Sigmoid colon (tissue), 7 donors: ENCODE measurements around the gene RPP38. TPM values are rescaled to one million over a fixed set of nuclear protein-coding genes. Genes with fewer than 3 reads are reported as not detected.

Experiments used
- DNase-seq: peaks from one replicate; pipeline ENCODE4 v3.0.0-alpha.2; 2019
- H3K27ac ChIP-seq, 4 donors: fragments of 200-600 bp; sonication (generic); one replicate each; pipeline ENCODE4 v1.5.1; 2016 to 2019; ENCODE audit warnings: mild to moderate bottlenecking in 1 of 4
- H3K27me3 ChIP-seq, 3 donors: fragments of 200-600 bp; sonication (generic); one replicate each; pipeline ENCODE4 v1.5.1; 2019; ENCODE audit warnings: mild to moderate bottlenecking in 1 of 3
- H3K36me3 ChIP-seq, 4 donors: fragments of 200-600 bp; sonication (generic); one replicate each; pipeline ENCODE4 v1.5.1; 2016 to 2019
- H3K4me1 ChIP-seq, 4 donors: fragments of 200-600 bp; sonication (generic); one replicate each; pipeline ENCODE4 v1.5.1; 2017 to 2019
- H3K4me3 ChIP-seq, 4 donors: fragments of 200-600 bp; sonication (generic); one replicate each; pipeline ENCODE4 v1.5.1; 2017 to 2019; ENCODE audit warnings: mild to moderate bottlenecking in 2 of 4, moderate library complexity in 1 of 4
- H3K9me3 ChIP-seq, 4 donors: fragments of 200-600 bp in 3 of 4; sonication (generic) in 3 of 4; one replicate each; pipeline versions ENCODE4 v1.5.1 to v1.6.1; 2013 to 2019
- CTCF ChIP-seq, 4 experiments: fragments of 450-650 bp in 3 of 4; fragments of 200-600 bp in 1 of 4; IDR thresholded peaks; one replicate each; pipeline ENCODE4 v1.5.1; 2016 to 2019; ENCODE audit warnings: antibody characterized with exemption in 4 of 4, mild to moderate bottlenecking in 3 of 4, moderate library complexity in 2 of 4
- EP300 ChIP-seq, 4 donors: sonication (generic); formaldehyde crosslinking; IDR thresholded peaks; one replicate each; pipeline ENCODE4 v1.6.1; 2017; ENCODE audit warnings: antibody characterized with exemption in 4 of 4
- POLR2A ChIP-seq, 2 donors: fragments of 450-650 bp; IDR thresholded peaks; one replicate each; pipeline ENCODE4 v1.6.1; 2016; ENCODE audit warnings: antibody characterized with exemption in 2 of 2, mild to moderate bottlenecking in 2 of 2, moderate library complexity in 2 of 2
- POLR2AphosphoS5 ChIP-seq, 4 donors: sonication (generic); formaldehyde crosslinking; IDR thresholded peaks; one replicate each; pipeline ENCODE4 v1.6.1; 2017; ENCODE audit warnings: antibody characterized with exemption in 4 of 4
- WGBS, 2 donors: extraction: QIAGEN DNeasy Blood & Tissue Kit; methylation state at CpG; one replicate each; pipeline ENCODE4 v1.1.7; 2013; 5-methylcytosine and 5-hydroxymethylcytosine counted together
- intact Hi-C: fragments of 100-400 bp; cut with DNase I; formaldehyde crosslinking; loops from one replicate; pipeline ENCODE4 v1.15.1; 2023
- polyA plus RNA-seq, 3 donors: library from polyadenylated mRNA; stranded (reverse); fragments of 200-250 nt; gene quantifications; one replicate each; pipeline ENCODE4 v1.2.3, GENCODE V29; 2013
- total RNA-seq, 4 donors: library from RNA; depleted of rRNA; stranded (reverse); fragments of >200 nt; gene quantifications; one replicate each; pipeline ENCODE4 v1.1.0, GENCODE V29; 2016
- donor health status: healthy with polysubstance abuse.
- donor health status: Bipolar disorder and iron deficiency.
- donor health status: healthy.

The RPP38 gene
- total and polyA plus RNA-seq, 7 donors, result 8.7 to 29.5 (median 18.7) TPM

GRCh38 chr10:15140698-15141097, 43.5 kb downstream of the RPP38 start:
- no peaks in the 10 kb centered on the region for H3K27me3 ChIP-seq
- no peaks in the 10 kb centered on the region for H3K9me3 ChIP-seq
- peaks cover 0 to 33% (median 0%) of the 10 kb centered on the region in 4 donors for H3K36me3 ChIP-seq
- WGBS, 2 donors, result 87 to 93% methylated on average over 7 of the region's 7 CpGs
- intact Hi-C loops, result no loop called here
- H3K4me3 ChIP-seq, result no peak overlapping the region
- H3K4me1 ChIP-seq, result peaks cover 0 to 3% (median 0%) of the 10 kb centered on the region in 4 donors
- no peak overlapping the region for H3K27ac ChIP-seq
- TF ChIP-seq CTCF (IDR thresholded peaks at IDR 0.05) (no peak), POLR2AphosphoS5 (IDR thresholded peaks at IDR 0.05) (no peak), EP300 (IDR thresholded peaks at IDR 0.05) (no peak), POLR2A (IDR thresholded peaks at IDR 0.05) (no peak)
- no peak for DNase-seq

GRCh38 chr10:15141136-15142054, 44.2 kb downstream of the RPP38 start:
- no peaks in the 10 kb centered on the region for H3K27me3 ChIP-seq
- peaks cover 0 to 33% (median 0%) of the 10 kb centered on the region in 4 donors for H3K36me3 ChIP-seq
- intact Hi-C loops, result no loop called here
- H3K27ac ChIP-seq, result no peak overlapping the region
- 47 to 60% methylated on average over 16 of the region's 16 CpGs for WGBS, 2 donors
- peaks cover 0 to 3% (median 0%) of the 10 kb centered on the region in 4 donors for H3K4me1 ChIP-seq
- no peak overlapping the region for H3K4me3 ChIP-seq
- TF ChIP-seq EP300 (IDR thresholded peaks at IDR 0.05) (no peak), CTCF (IDR thresholded peaks at IDR 0.05) (no peak), POLR2AphosphoS5 (IDR thresholded peaks at IDR 0.05) (no peak), POLR2A (IDR thresholded peaks at IDR 0.05) (no peak)
- no peak for DNase-seq
- no peaks in the 10 kb centered on the region for H3K9me3 ChIP-seq

- no peak overlapping the region for H3K4me3 ChIP-seq
- WGBS, 2 donors, result 85 to 93% methylated on average over 4 of the region's 4 CpGs
- peaks cover 0 to 17% (median 0%) of the 10 kb centered on the region in 4 donors for H3K36me3 ChIP-seq
- intact Hi-C loops, result no loop called here
- no peaks in the 10 kb centered on the region for H3K27me3 ChIP-seq
- no peak overlapping the region for H3K27ac ChIP-seq
- no peaks in the 10 kb centered on the region for H3K9me3 ChIP-seq
- DNase-seq, result no peak
- TF ChIP-seq EP300 (IDR thresholded peaks at IDR 0.05), result no peak
- TF ChIP-seq CTCF (IDR thresholded peaks at IDR 0.05), result no peak
- no peak for TF ChIP-seq POLR2A (IDR thresholded peaks at IDR 0.05)
- TF ChIP-seq POLR2AphosphoS5 (IDR thresholded peaks at IDR 0.05), result no peak
- H3K4me1 ChIP-seq, result peaks cover 0 to 3% (median 0%) of the 10 kb centered on the region in 4 donors
These were observed 47.6 kb downstream of the RPP38 start for GRCh38 chr10:15144788-15145187.

- H3K4me3 ChIP-seq, result no peak overlapping the region
- peaks cover 0 to 3% (median 0%) of the 10 kb centered on the region in 4 donors for H3K4me1 ChIP-seq
- TF ChIP-seq POLR2A (IDR thresholded peaks at IDR 0.05) (no peak), EP300 (IDR thresholded peaks at IDR 0.05) (no peak), CTCF (IDR thresholded peaks at IDR 0.05) (no peak), POLR2AphosphoS5 (IDR thresholded peaks at IDR 0.05) (no peak)
- DNase-seq, result no peak
- peaks cover 0 to 2% (median 0%) of the 10 kb centered on the region in 4 donors for H3K36me3 ChIP-seq
- intact Hi-C loops, result no loop called here
- no peak overlapping the region for H3K27ac ChIP-seq
- H3K27me3 ChIP-seq, result no peaks in the 10 kb centered on the region
- 84 to 91% methylated on average over 7 of the region's 7 CpGs for WGBS, 2 donors
- no peaks in the 10 kb centered on the region for H3K9me3 ChIP-seq
These were observed 49.2 kb downstream of the RPP38 start for GRCh38 chr10:15146366-15146765.
